KOPT-K1 (cell line): ENCODE results near the gene CLEC11A.
"Not testable (repeated sequence)": the region's sequence is repeated elsewhere in the genome, so short reads cannot be mapped to it uniquely, and the experiment has no call there.

Experiments
- H3K27ac ChIP-seq: fragments of 200-600 bp; sonication (generic); 2 replicates; pipeline ENCODE4 v1.5.1; 2016; ENCODE audit warnings: antibody characterized with exemption, mild to moderate bottlenecking, low read depth, low read length; ENCODE audit not compliant: poor library complexity, severe bottlenecking
- H3K36me3 ChIP-seq: fragments of 200-600 bp; sonication (generic); 2 replicates; pipeline ENCODE4 v1.5.1; 2017; ENCODE audit warnings: antibody characterized with exemption, mild to moderate bottlenecking, low read length, moderate library complexity; ENCODE audit not compliant: insufficient read depth
- H3K9me3 ChIP-seq: fragments of 200-600 bp; sonication (generic); 2 replicates; pipeline ENCODE4 v1.5.1; 2017; ENCODE audit warnings: antibody characterized with exemption, low read length, mild to moderate bottlenecking; ENCODE audit not compliant: insufficient read depth, poor library complexity, severe bottlenecking

CLEC11A gene

DNA sequence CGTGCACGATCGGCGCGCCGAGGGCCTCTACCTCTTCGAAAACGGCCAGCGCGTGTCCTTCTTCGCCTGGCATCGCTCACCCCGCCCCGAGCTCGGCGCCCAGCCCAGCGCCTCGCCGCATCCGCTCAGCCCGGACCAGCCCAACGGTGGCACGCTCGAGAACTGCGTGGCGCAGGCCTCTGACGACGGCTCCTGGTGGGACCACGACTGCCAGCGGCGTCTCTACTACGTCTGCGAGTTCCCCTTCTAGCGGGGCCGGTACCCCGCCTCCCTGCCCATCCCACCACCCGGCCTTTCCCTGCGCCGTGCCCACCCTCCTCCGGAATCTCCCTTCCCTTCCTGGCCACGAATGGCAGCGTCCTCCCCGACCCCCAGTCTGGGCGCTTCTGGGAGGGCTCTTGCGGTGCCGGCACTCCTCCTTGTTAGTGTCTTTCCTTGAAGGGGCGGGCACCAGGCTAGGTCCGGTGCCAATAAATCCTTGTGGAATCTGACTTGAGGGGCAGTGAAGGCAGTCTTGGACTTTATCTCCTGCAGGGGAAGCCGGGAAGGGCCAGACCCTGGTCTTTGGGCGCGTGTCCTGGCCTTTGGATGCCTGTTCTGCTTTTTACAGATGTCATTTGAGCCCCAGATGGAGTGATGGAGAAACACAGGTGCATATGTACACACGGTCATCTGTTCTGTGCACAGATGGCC, 2.2 kb downstream of the CLEC11A start:
- peak overlapping the region; percentile 72 for H3K27ac ChIP-seq
- H3K9me3 ChIP-seq: no peaks in the 10 kb centered on the region
- H3K36me3 ChIP-seq: no peaks in the 10 kb centered on the region

GRCh38 chr19:50725911-50726230, 2.7 kb downstream of the CLEC11A start:
- Histone ChIP-seq H3K36me3 (no peaks in the 10 kb centered on the region), H3K27ac (peak overlapping the region; percentile 72), H3K9me3 (no peaks in the 10 kb centered on the region)

DNA sequence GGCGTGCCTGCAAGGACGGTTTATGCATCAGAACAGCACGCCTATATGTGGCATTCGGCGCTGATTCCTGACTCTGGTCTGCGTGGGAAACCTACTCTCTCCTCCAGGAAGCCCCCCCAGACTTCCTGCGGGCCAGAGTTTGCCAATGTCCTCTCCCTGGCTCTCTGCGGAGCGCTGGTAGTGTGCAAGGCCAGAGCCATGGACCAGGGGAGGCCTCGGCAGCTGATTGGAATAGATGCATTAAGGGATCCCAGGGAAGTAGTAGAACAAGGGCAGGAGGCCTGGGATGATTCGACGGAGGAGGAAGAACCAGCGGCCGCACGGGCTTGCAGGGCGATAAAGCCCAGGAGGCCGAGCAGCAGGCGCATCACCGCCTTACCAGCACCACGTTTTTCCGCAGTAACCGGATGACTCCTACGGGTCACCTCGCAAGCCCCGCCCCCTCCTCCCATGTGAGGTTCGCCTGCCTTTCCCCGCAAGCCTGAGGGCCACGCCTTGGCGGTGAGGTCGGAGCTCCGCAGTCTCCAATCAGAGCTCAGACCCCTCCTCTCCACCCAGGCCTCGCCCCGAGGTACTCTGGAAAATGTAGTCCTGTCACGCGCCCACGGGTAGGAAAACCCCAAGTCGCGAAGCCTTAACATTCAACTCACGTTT, 5.0 kb downstream of the CLEC11A start:
- no peaks in the 10 kb centered on the region for H3K9me3 ChIP-seq

GRCh38 chr19:50729894-50730293, 6.7 kb downstream of the CLEC11A start:
- Histone ChIP-seq H3K9me3 (no peaks in the 10 kb centered on the region), H3K36me3 (no peaks in the 10 kb centered on the region), H3K27ac (no peak overlapping the region)

More for the DNA sequence above, 5.0 kb downstream of the CLEC11A start:
- no peak overlapping the region for H3K27ac ChIP-seq
- no peaks in the 10 kb centered on the region for H3K36me3 ChIP-seq

DNA sequence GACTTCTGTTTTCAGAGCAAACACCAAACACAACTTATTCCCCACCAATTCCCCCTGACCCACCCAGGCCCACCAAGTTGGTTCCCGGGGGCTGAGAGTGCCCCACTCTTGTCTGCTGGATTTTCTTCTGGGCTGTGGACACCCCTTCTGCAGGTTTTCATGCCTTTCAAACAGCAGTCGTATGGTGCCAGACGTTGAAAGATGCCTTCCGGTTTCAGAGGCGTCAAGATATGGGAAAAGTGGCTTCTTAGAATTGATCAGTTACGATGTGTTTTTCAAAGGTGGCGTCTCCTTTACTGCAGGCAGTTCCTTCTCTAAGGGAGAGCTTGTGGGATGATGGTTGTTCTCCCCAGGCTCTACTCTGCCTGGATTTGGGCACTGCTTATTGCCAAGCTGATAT, 12.7 kb downstream of the CLEC11A start:
- Histone ChIP-seq H3K36me3 (no peaks in the 10 kb centered on the region), H3K9me3 (no peaks in the 10 kb centered on the region), H3K27ac (no peak overlapping the region)

GRCh38 chr19:50736338-50736737, 13.2 kb downstream of the CLEC11A start:
- no peak overlapping the region for H3K27ac ChIP-seq
- H3K36me3 ChIP-seq: no peaks in the 10 kb centered on the region
- H3K9me3 ChIP-seq: no peaks in the 10 kb centered on the region

GRCh38 chr19:50739132-50739913, 16.2 kb downstream of the CLEC11A start:
- H3K36me3 ChIP-seq: no peaks in the 10 kb centered on the region
- no peak overlapping the region for H3K27ac ChIP-seq
- no peaks in the 10 kb centered on the region for H3K9me3 ChIP-seq

- no peak overlapping the region for H3K27ac ChIP-seq
- H3K36me3 ChIP-seq: no peaks in the 10 kb centered on the region
- H3K9me3 ChIP-seq: no peaks in the 10 kb centered on the region
Observed at GRCh38 chr19:50739914-50740426, 16.8 kb downstream of the CLEC11A start.

- H3K9me3 ChIP-seq: no peaks in the 10 kb centered on the region
- no peak overlapping the region for H3K27ac ChIP-seq
- no peaks in the 10 kb centered on the region for H3K36me3 ChIP-seq
Observed at GRCh38 chr19:50741179-50741933, 18.2 kb downstream of the CLEC11A start.

DNA sequence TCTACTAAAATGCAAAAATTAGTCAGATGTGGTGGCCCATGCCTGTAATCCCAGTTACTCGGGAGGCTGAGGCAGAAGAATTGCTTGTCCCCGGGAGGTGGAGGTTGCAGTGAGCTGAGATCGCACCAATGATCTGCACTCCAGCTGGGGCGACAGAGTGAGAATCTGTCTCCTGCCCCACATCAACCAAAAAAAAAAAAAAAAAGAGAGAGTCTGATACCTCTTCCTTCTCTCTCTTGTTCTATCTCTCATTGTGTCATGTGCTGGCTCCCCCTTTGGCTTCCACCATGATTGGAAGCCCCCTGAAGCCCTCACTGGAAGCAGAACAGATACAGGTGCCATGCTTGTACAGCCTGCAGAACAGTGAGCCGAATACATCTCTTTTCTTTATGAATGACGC, 20.4 kb downstream of the CLEC11A start:
- no peaks in the 10 kb centered on the region for H3K36me3 ChIP-seq
- H3K27ac ChIP-seq: no peak overlapping the region
- H3K9me3 ChIP-seq: no peaks in the 10 kb centered on the region

GRCh38 chr19:50745221-50745620, 22.1 kb downstream of the CLEC11A start:
- H3K27ac ChIP-seq: no peak overlapping the region
- H3K36me3 ChIP-seq: no peaks in the 10 kb centered on the region

GRCh38 chr19:50747141-50747540, 24.0 kb downstream of the CLEC11A start:
- not testable (repeated sequence) for H3K27ac ChIP-seq, H3K9me3 ChIP-seq, H3K36me3 ChIP-seq

More at GRCh38 chr19:50745221-50745620, 22.1 kb downstream of the CLEC11A start:
- H3K9me3 ChIP-seq: no peaks in the 10 kb centered on the region

DNA sequence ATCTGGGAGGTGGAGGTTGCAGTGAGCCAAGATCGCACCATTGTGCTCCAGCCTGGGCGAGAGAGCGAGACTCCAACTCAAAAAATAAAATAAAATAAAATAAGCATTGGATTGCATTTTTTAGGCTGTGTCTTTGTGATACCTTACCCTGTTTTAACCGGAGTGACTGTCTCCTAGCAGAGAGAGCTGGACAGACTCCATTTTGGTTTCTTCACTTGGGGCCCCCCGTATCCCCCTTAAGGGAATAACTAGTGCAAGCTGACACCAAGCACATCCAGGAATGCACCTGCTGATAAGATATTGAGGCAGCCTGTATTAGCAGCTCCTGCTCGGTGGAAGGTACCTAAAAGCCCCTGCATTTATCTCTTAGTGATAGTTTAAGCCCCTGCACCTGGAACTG, 26.3 kb downstream of the CLEC11A start:
- Histone ChIP-seq H3K27ac (no peak overlapping the region), H3K36me3 (no peaks in the 10 kb centered on the region), H3K9me3 (no peaks in the 10 kb centered on the region)

GRCh38 chr19:50750010-50750409, 26.8 kb downstream of the CLEC11A start:
- Histone ChIP-seq H3K36me3 (no peaks in the 10 kb centered on the region), H3K9me3 (no peaks in the 10 kb centered on the region), H3K27ac (no peak overlapping the region)

DNA sequence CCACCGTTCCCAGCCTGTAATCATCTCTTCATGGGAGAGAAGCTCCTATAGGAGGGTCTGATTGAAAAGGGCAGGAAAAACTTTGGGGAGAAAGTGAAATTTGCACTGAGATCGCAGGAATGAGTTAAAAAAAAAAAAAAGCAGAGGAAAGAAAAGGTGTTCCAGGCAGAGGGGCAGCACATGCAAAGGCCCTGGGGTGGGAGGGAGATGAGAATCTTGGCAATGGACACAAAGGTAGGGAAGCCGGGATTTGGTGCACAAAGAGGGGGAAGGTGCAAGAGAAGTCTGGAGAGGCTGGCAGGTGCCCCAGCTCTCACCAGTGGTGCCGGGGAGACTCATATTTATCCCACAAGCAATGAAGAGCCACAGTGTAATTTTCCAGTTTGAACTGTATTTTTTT, 30.7 kb downstream of the CLEC11A start:
- H3K27ac ChIP-seq: no peak overlapping the region
- H3K9me3 ChIP-seq: no peaks in the 10 kb centered on the region
- no peaks in the 10 kb centered on the region for H3K36me3 ChIP-seq
